HG02678 (cell line): ENCODE measurements around the gene NARS2.

ENCODE experiments used
- ATAC-seq: cut with Tn5 transposase; IDR thresholded peaks from one replicate; pipeline ENCODE4 v1.9.1; 2021; ENCODE audit warnings: mild to moderate bottlenecking, moderate library complexity; ENCODE audit not compliant: unreplicated experiment

Gene NARS2

GRCh38 chr11:78446210-78446609 is 128.5 kb downstream of the NARS2 start:
- no peak for ATAC-seq

GRCh38 chr11:78444726-78445125 is 129.9 kb downstream of the NARS2 start:
- ATAC-seq = no peak

- ATAC-seq = no peak
Measured at GRCh38 chr11:78441956-78442355, 132.7 kb downstream of the NARS2 start.

GRCh38 chr11:78438298-78438975 is 136.2 kb downstream of the NARS2 start:
- ATAC-seq = peak; percentile 79

- ATAC-seq = no peak
Measured at GRCh38 chr11:78432956-78433355, 141.7 kb downstream of the NARS2 start.

GRCh38 chr11:78432058-78432515 is 142.6 kb downstream of the NARS2 start:
- ATAC-seq = no peak

GRCh38 chr11:78429660-78430059 is 145.0 kb downstream of the NARS2 start:
- no peak for ATAC-seq

GRCh38 chr11:78429209-78429608 is 145.5 kb downstream of the NARS2 start:
- ATAC-seq = no peak

GRCh38 chr11:78428773-78429172 is 145.9 kb downstream of the NARS2 start:
- no peak for ATAC-seq

GRCh38 chr11:78428266-78428636 is 146.4 kb downstream of the NARS2 start:
- no peak for ATAC-seq

- ATAC-seq = peak; percentile 42
Measured at GRCh38 chr11:78427615-78428265, 146.9 kb downstream of the NARS2 start.

- no peak for ATAC-seq
Measured at GRCh38 chr11:78426845-78427244, 147.8 kb downstream of the NARS2 start.

- ATAC-seq = no peak
Measured at GRCh38 chr11:78425399-78426070, 149.1 kb downstream of the NARS2 start.

- ATAC-seq = peak; percentile 38
Measured at GRCh38 chr11:78424334-78425270, 150.1 kb downstream of the NARS2 start.

GRCh38 chr11:78423241-78423640 is 151.4 kb downstream of the NARS2 start:
- no peak for ATAC-seq

GRCh38 chr11:78420796-78421209 is 153.9 kb downstream of the NARS2 start:
- ATAC-seq = no peak

GRCh38 chr11:78420255-78420764 is 154.4 kb downstream of the NARS2 start:
- no peak for ATAC-seq

- no peak for ATAC-seq
Measured at GRCh38 chr11:78419327-78419726, 155.3 kb downstream of the NARS2 start.

GRCh38 chr11:78418584-78419211 is 156.0 kb downstream of the NARS2 start:
- ATAC-seq = no peak

GRCh38 chr11:78417888-78418583 is 156.6 kb downstream of the NARS2 start:
- ATAC-seq = peak; percentile 51
